B cell (primary cell): ENCODE measurements around the gene C15orf39. TPM values are rescaled to one million over a fixed set of nuclear protein-coding genes. Genes with fewer than 3 reads are reported as not detected.

Experiments used
- ATAC-seq: fragments of 200-7000 bp; cut with Tn5 transposase; one replicate; pipeline ENCODE4 v1.10.0; 2021; ENCODE audit warnings: low read depth, mild to moderate bottlenecking, moderate number of reproducible peaks, moderate library complexity
- CTCF ChIA-PET: fragments of 350-600 bp; sonication (Branson Sonifier 250); formaldehyde crosslinking; loops from one replicate; lab custom pipeline; 2021; ENCODE audit warnings: antibody characterized with exemption, inconsistent platforms; lab: Charles Lee
- POLR2A ChIA-PET: fragments of 350-600 bp; sonication (Branson Sonifier 250); formaldehyde crosslinking; loops from one replicate; lab custom pipeline; 2021; ENCODE audit warnings: antibody characterized with exemption; lab: Charles Lee
- DNase-seq: peaks from one replicate; pipeline ENCODE4 v3.0.0; 2013
- H2AFZ ChIP-seq: 2 replicates; pipeline ENCODE4 v1.6.1; 2012; ENCODE audit warnings: mild to moderate bottlenecking, low read depth, low read length; ENCODE audit not compliant: insufficient read depth, poor library complexity, severe bottlenecking
- H3K27ac ChIP-seq, 2 donors: 1 replicate in 1 of 2; 2 replicates in 1 of 2; pipeline ENCODE4 v1.5.1; 2012 to 2013; ENCODE audit warnings: low read length in 2 of 2, mild to moderate bottlenecking in 2 of 2, moderate library complexity in 1 of 2
- H3K27me3 ChIP-seq, 4 experiments: fragments of 200-600 bp in 1 of 4; sonication (generic) in 1 of 4; replicated peaks in 1 of 4; 1 replicate in 2 of 4; 2 replicates in 2 of 4; pipeline versions ENCODE4 v1.6.1 to v1.7.0; 2013 to 2016; ENCODE audit warnings: low read length in 3 of 4, mild to moderate bottlenecking in 2 of 4, mixed read lengths in 1 of 4, moderate library complexity in 1 of 4; ENCODE audit not compliant: insufficient read depth in 4 of 4, control insufficient read depth in 3 of 4; ENCODE audit errors: control extremely low read depth in 1 of 4
- H3K36me3 ChIP-seq, 2 experiments: replicated peaks in 1 of 2; 1 replicate in 1 of 2; 2 replicates in 1 of 2; pipeline versions ENCODE4 v1.6.1 to v1.7.1; 2013; ENCODE audit warnings: low read length in 1 of 2; ENCODE audit not compliant: insufficient read depth in 2 of 2, control insufficient read depth in 1 of 2; ENCODE audit errors: control extremely low read depth in 1 of 2, extremely low read depth in 1 of 2
- H3K4me1 ChIP-seq, 2 donors: fragments of 200-600 bp in 1 of 2; sonication (generic) in 1 of 2; 1 replicate in 1 of 2; 2 replicates in 1 of 2; pipeline versions ENCODE4 v1.5.1 to v1.6.1; 2013 to 2017; ENCODE audit warnings: low read length in 2 of 2; ENCODE audit not compliant: control insufficient read depth in 2 of 2, insufficient read depth in 2 of 2
- H3K4me2 ChIP-seq: replicated peaks from 2 replicates; pipeline ENCODE3; 2012; ENCODE audit warnings: mild to moderate bottlenecking, low read depth, low read length; ENCODE audit not compliant: poor library complexity, severe bottlenecking
- H3K4me3 ChIP-seq, 5 experiments: fragments of 200-600 bp in 1 of 5; sonication (generic) in 1 of 5; 1 replicate in 3 of 5; 2 replicates in 2 of 5; pipeline versions ENCODE4 v1.5.1 to v1.7.0; 2011 to 2016; ENCODE audit warnings: low read length in 4 of 5, mild to moderate bottlenecking in 4 of 5, low read depth in 2 of 5, control low read depth in 1 of 5, moderate library complexity in 1 of 5; ENCODE audit not compliant: insufficient read depth in 1 of 5; ENCODE audit errors: control extremely low read depth in 1 of 5, extremely low read depth in 1 of 5
- H3K79me2 ChIP-seq: fragments of 200-600 bp; sonication (generic); one replicate; pipeline ENCODE4 v1.6.0; 2016; ENCODE audit warnings: low read length; ENCODE audit not compliant: control insufficient read depth, insufficient read depth
- H3K9ac ChIP-seq: fragments of 200-600 bp; sonication (generic); 2 replicates; pipeline ENCODE4 v1.6.1; 2017; ENCODE audit warnings: mild to moderate bottlenecking, low read length, moderate library complexity
- H3K9me3 ChIP-seq, 3 donors: one replicate each; pipeline versions ENCODE4 v1.6.1 to v1.7.1; 2013; ENCODE audit warnings: low read length in 2 of 3; ENCODE audit not compliant: control insufficient read depth in 2 of 3, insufficient read depth in 1 of 3; ENCODE audit errors: control extremely low read depth in 1 of 3
- H4K20me1 ChIP-seq: 2 replicates; pipeline ENCODE4 v1.6.0; 2012; ENCODE audit warnings: mild to moderate bottlenecking, low read length; ENCODE audit not compliant: insufficient read depth, control insufficient read depth, poor library complexity, severe bottlenecking
- H3K27ac Mint-ChIP-seq: one replicate; pipeline ENCODE4 v1.8.0; 2021; ENCODE audit warnings: mixed read lengths
- H3K27me3 Mint-ChIP-seq: one replicate; pipeline ENCODE4 v1.8.0; 2021; ENCODE audit warnings: mixed read lengths
- H3K4me1 Mint-ChIP-seq: one replicate; pipeline ENCODE4 v1.8.0; 2021; ENCODE audit warnings: mixed read lengths
- H3K4me3 Mint-ChIP-seq: one replicate; pipeline ENCODE4 v1.8.0; 2021; ENCODE audit warnings: mixed read lengths
- H3K9me3 Mint-ChIP-seq: one replicate; pipeline ENCODE4 v1.8.0; 2022; ENCODE audit warnings: mixed read lengths; ENCODE audit not compliant: insufficient read depth
- CTCF ChIP-seq: fragments of 200-600 bp; IDR thresholded peaks from one replicate; pipeline ENCODE4 v1.8.0; 2022; ENCODE audit warnings: antibody characterized with exemption, mild to moderate bottlenecking
- EZH2 ChIP-seq: IDR thresholded peaks from 2 replicates; pipeline ENCODE4 v1.6.1; 2012; ENCODE audit warnings: borderline replicate concordance, low read depth, mild to moderate bottlenecking, moderate library complexity, low read length; ENCODE audit not compliant: insufficient read depth, poor library complexity, severe bottlenecking
- WGBS: methylation state at CpG from one replicate; pipeline ENCODE4 v1.1.5; 2013; ENCODE audit warnings: missing lambda C conversion rate; ENCODE audit not compliant: insufficient coverage; 5-methylcytosine and 5-hydroxymethylcytosine counted together
- intact Hi-C: fragments of 100-400 bp; cut with micrococcal nuclease; formaldehyde crosslinking; loops from one replicate; pipeline ENCODE4 v1.10.0; 2022
- polyA plus RNA-seq: library from polyadenylated mRNA; depleted of rRNA; stranded (reverse); fragments of >200 nt; gene quantifications from 2 replicates; pipeline ENCODE4 v1.2.3, GENCODE V29; 2012
- total RNA-seq, 2 donors: library from RNA; stranded (reverse); fragments of 120-200 nt in 1 of 2; gene quantifications; 1 replicate in 1 of 2; 2 replicates in 1 of 2; pipeline versions ENCODE4 v1.2.3 to v1.2.4, GENCODE V29; 2013 to 2022

C15orf39 gene
- total and polyA plus RNA-seq, 2 donors (not counting 1 experiment from before 2014, with no cell fraction given), result 12.4 to 72.7 TPM

- Histone ChIP-seq H3K9ac (no peak overlapping the region), H3K79me2 (no peaks in the 10 kb centered on the region), H3K4me3 (no peak overlapping the region), H4K20me1 (no peaks in the 10 kb centered on the region), H3K9me3 (peaks cover 0 to 9% (median 0%) of the 10 kb centered on the region in 3 donors), H2AFZ (no peak overlapping the region), H3K4me2 (no peak overlapping the region), H3K27ac (no peak overlapping the region), H3K27me3 (peaks cover 0 to 47% (median 22%) of the 10 kb centered on the region in 4 experiments), H3K36me3 (no peaks in the 10 kb centered on the region), H3K4me1 (peaks cover 9 to 20% of the 10 kb centered on the region in 2 donors)
- Mint-ChIP-seq H3K4me1 (peaks cover 17% of the 10 kb centered on the region), H3K27me3 (peaks cover 46% of the 10 kb centered on the region), H3K4me3 (no peak overlapping the region), H3K9me3 (no peaks in the 10 kb centered on the region), H3K27ac (no peak overlapping the region)
- ATAC-seq (no peak), DNase-seq (no peak)
- ChIA-PET POLR2A (interaction anchor here (0.6 kb wide), 1 partner anchor 75 kb away, joined by 5 read pairs; no protein-coding TSS in a partner anchor), CTCF (interaction anchor here (1.1 to 1.2 kb wide), 2 partner anchors 17 to 19 kb away, joined by 3 read pairs; partner anchors contain the start of gene C15orf39)
- TF ChIP-seq EZH2 (no peak), CTCF (no peak)
- intact Hi-C loops, result no loop called here
- 56% methylated on average over 7 of the region's 12 CpGs for WGBS
Observed at GRCh38 chr15:75182187-75183131, 19.2 kb upstream of the C15orf39 start.
